Prostate gland (tissue), 2 donors: ENCODE data around the gene THRB. TPM values are rescaled to one million over a fixed set of nuclear protein-coding genes. Genes with fewer than 3 reads are reported as not detected.

Experiments
- DNase-seq: peaks from one replicate; pipeline ENCODE4 v3.0.0-alpha.2; 2019; ENCODE audit warnings: low spot score
- H3K27ac ChIP-seq, 2 donors: fragments of 200-600 bp; sonication (generic); 2 replicates each; pipeline ENCODE4 v1.5.1; 2017 to 2019
- H3K27me3 ChIP-seq: fragments of 200-600 bp; sonication (generic); replicated peaks from 2 replicates; pipeline ENCODE4 v1.5.1; 2019; ENCODE audit not compliant: insufficient read depth
- H3K36me3 ChIP-seq, 2 donors: fragments of 200-600 bp; sonication (generic); 1 replicate in 1 of 2; 2 replicates in 1 of 2; pipeline versions ENCODE4 v1.5.1 to v1.8.1; 2017 to 2019
- H3K4me1 ChIP-seq: fragments of 200-600 bp; sonication (generic); replicated peaks from 2 replicates; pipeline ENCODE4 v1.5.1; 2019
- H3K4me3 ChIP-seq, 2 donors: fragments of 200-600 bp; sonication (generic); 2 replicates each; pipeline ENCODE4 v1.5.1; 2017 to 2019
- H3K9me3 ChIP-seq: fragments of 200-600 bp; sonication (generic); 2 replicates; pipeline ENCODE4 v1.5.1; 2017
- CTCF ChIP-seq, 4 experiments: fragments of 200-600 bp in 2 of 4; fragments of 450-650 bp in 2 of 4; sonication (generic) in 2 of 4; IDR thresholded peaks; 1 replicate in 3 of 4; 2 replicates in 1 of 4; pipeline ENCODE4 v1.5.1; 2016 to 2019; ENCODE audit warnings: antibody characterized with exemption in 4 of 4, mild to moderate bottlenecking in 2 of 4, moderate library complexity in 2 of 4
- POLR2A ChIP-seq: fragments of 450-650 bp; IDR thresholded peaks from one replicate; pipeline ENCODE4 v1.6.1; 2016; ENCODE audit warnings: antibody characterized with exemption, mild to moderate bottlenecking
- POLR2AphosphoS5 ChIP-seq: sonication (generic); formaldehyde crosslinking; IDR thresholded peaks from one replicate; pipeline ENCODE4 v1.6.1; 2017; ENCODE audit warnings: antibody characterized with exemption
- WGBS: methylation state at CpG from one replicate; pipeline ENCODE4 v1.1.5; 2018; 5-methylcytosine and 5-hydroxymethylcytosine counted together
- intact Hi-C: fragments of 100-400 bp; cut with DNase I; formaldehyde crosslinking; loops from one replicate; pipeline ENCODE4 v1.14.2; 2022
- total RNA-seq, 2 donors: library from RNA; depleted of rRNA; stranded (reverse); fragments of >200 nt; gene quantifications; one replicate each; pipeline ENCODE4 v1.1.0, GENCODE V29; 2016

The THRB gene
- total RNA-seq, 2 donors from 2014 or later: 13.0 to 39.6 TPM

GRCh38 chr3:24405057-24405456, 89.6 kb downstream of the THRB start:
- DNase-seq: no peak
- intact Hi-C loops: no loop called here
- Histone ChIP-seq H3K27me3 (no peaks in the 10 kb centered on the region), H3K4me3 (no peak overlapping the region), H3K36me3 (no peaks in the 10 kb centered on the region), H3K27ac (no peak overlapping the region), H3K4me1 (peaks cover 8% of the 10 kb centered on the region), H3K9me3 (no peaks in the 10 kb centered on the region)
- no peak for TF ChIP-seq POLR2A
- TF ChIP-seq POLR2AphosphoS5: no peak
- TF ChIP-seq CTCF (IDR thresholded peaks at IDR 0.05): no peak
- WGBS: 61% methylated on average over 4 of the region's 4 CpGs

- no peak overlapping the region for H3K27ac ChIP-seq
- no peaks in the 10 kb centered on the region for H3K9me3 ChIP-seq
- no peaks in the 10 kb centered on the region for H3K27me3 ChIP-seq
- peaks cover 8% of the 10 kb centered on the region for H3K4me1 ChIP-seq
- TF ChIP-seq POLR2A: no peak
- TF ChIP-seq POLR2AphosphoS5: no peak
- TF ChIP-seq CTCF (IDR thresholded peaks at IDR 0.05): no peak
- no peak for DNase-seq
- intact Hi-C loops: no loop called here
- no peaks in the 10 kb centered on the region for H3K36me3 ChIP-seq
- 33% methylated on average over 2 of the region's 2 CpGs for WGBS
- no peak overlapping the region for H3K4me3 ChIP-seq
Observed at GRCh38 chr3:24401811-24402185, 92.9 kb downstream of the THRB start.

DNA sequence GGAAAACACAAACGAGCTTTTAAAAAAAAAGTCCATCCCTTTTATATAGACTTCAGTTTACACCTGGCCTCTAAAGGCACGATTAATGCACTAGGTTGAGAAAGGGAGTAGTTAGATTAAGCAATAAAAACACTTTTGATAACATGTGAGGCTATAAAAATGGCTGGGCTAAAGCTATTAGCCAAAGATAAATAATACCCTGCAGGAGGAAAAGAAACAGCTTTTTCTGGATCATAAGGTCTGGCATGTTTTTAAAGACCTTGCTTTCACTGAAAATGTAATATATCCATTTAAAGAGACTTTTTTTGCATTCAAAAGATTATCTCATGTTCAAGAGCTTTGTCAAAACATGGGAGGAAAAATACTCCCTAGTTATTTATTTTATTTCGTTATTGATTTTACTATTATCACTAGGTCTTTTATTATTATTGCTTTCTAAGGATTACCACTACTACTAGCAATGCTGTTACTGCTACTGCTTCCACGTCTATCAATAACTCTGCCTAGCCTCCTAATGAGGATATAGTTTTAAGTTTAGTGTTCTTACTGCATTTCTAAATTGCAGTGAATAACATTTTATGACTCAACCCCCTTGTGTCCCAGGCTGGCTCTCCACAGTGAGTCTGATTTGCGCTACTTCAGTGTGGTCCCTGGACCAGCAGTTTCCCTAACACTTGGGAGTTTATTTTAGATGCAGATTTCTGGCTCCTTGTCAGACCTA, 93.4 kb downstream of the THRB start:
- no peaks in the 10 kb centered on the region for H3K36me3 ChIP-seq
- WGBS: 24% methylated on average over 5 of the region's 5 CpGs
- peaks cover 8% of the 10 kb centered on the region for H3K4me1 ChIP-seq
- intact Hi-C loops: no loop called here
- DNase-seq: no peak
- H3K9me3 ChIP-seq: no peaks in the 10 kb centered on the region
- H3K27me3 ChIP-seq: no peaks in the 10 kb centered on the region
- no peak overlapping the region for H3K27ac ChIP-seq
- no peak overlapping the region for H3K4me3 ChIP-seq
- TF ChIP-seq POLR2A (no peak), POLR2AphosphoS5 (peak; percentile 7)

- intact Hi-C loops: no loop called here
- no peaks in the 10 kb centered on the region for H3K27me3 ChIP-seq
- no peak for DNase-seq
- H3K27ac ChIP-seq: no peak overlapping the region
- H3K9me3 ChIP-seq: no peaks in the 10 kb centered on the region
- H3K4me3 ChIP-seq: no peak overlapping the region
- TF ChIP-seq POLR2A: no peak
- TF ChIP-seq CTCF (IDR thresholded peaks at IDR 0.05): no peak
- no peak for TF ChIP-seq POLR2AphosphoS5
- H3K36me3 ChIP-seq: no peaks in the 10 kb centered on the region
- 67% methylated on average over 4 of the region's 4 CpGs for WGBS
- H3K4me1 ChIP-seq: peaks cover 8% of the 10 kb centered on the region
Observed at GRCh38 chr3:24400450-24400849, 94.2 kb downstream of the THRB start.

DNA sequence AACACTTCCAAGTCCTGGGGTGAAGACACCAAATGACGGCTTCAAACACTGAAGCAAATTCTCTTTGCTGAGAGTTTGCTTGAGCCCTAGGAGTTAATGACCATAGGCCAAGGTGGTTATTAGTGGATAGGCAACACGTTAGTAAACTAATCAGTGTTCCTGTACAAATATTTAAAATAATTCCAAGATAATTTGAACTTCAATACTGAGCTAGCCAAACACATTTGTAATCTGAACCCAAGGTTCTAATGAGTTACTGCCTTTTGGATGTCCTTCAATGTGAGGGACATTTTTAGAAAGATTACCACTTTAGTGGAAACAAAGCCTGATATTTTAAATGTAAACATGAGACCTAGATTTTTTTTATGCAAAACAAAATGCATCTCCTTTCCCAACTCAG, 94.6 kb downstream of the THRB start:
- H3K4me3 ChIP-seq: no peak overlapping the region
- H3K36me3 ChIP-seq: no peaks in the 10 kb centered on the region
- 59% methylated on average over 2 of the region's 2 CpGs for WGBS
- no peak overlapping the region for H3K27ac ChIP-seq
- no peak for DNase-seq
- TF ChIP-seq POLR2A (no peak), CTCF (IDR thresholded peaks at IDR 0.05) (no peak), POLR2AphosphoS5 (no peak)
- H3K4me1 ChIP-seq: peaks cover 8% of the 10 kb centered on the region
- intact Hi-C loops: no loop called here
- H3K27me3 ChIP-seq: no peaks in the 10 kb centered on the region
- H3K9me3 ChIP-seq: no peaks in the 10 kb centered on the region
